Activated naive CD8-positive, alpha-beta T cell treated with anti-CD3 and anti-CD28 coated beads for 36 hours (primary cell): ENCODE measurements around the gene NFKBIA. TPM values are rescaled to one million over a fixed set of nuclear protein-coding genes. Genes with fewer than 3 reads are reported as not detected.

Experiments used
- DNase-seq: peaks from one replicate; pipeline ENCODE4 v3.0.0; 2021
- H3K27ac Mint-ChIP-seq: one replicate; pipeline ENCODE4 v1.8.0; 2022; ENCODE audit warnings: mild to moderate bottlenecking, moderate library complexity, mixed read lengths
- H3K27me3 Mint-ChIP-seq: one replicate; pipeline ENCODE4 v1.8.0; 2022; ENCODE audit warnings: mild to moderate bottlenecking, mixed read lengths
- H3K36me3 Mint-ChIP-seq: one replicate; pipeline ENCODE4 v1.8.0; 2021; ENCODE audit warnings: mild to moderate bottlenecking, mixed read lengths
- H3K4me1 Mint-ChIP-seq: one replicate; pipeline ENCODE4 v1.8.0; 2021; ENCODE audit warnings: mixed read lengths
- H3K4me3 Mint-ChIP-seq: one replicate; pipeline ENCODE4 v1.8.0; 2022; ENCODE audit warnings: mild to moderate bottlenecking, moderate library complexity, mixed read lengths
- H3K9me3 Mint-ChIP-seq: one replicate; pipeline ENCODE4 v1.8.0; 2022; ENCODE audit warnings: mixed read lengths
- total RNA-seq, 2 experiments: library from RNA; stranded (reverse); gene quantifications; one replicate each; pipeline ENCODE4 v1.2.3, GENCODE V29; 2021

Gene NFKBIA
- total RNA-seq, 2 experiments from 2014 or later: 395 to 400 TPM

GRCh38 chr14:35353409-35354172 lies 51.0 kb downstream of the NFKBIA start:
- H3K27ac Mint-ChIP-seq: no peak overlapping the region

GRCh38 chr14:35352274-35353233 lies 52.0 kb downstream of the NFKBIA start:
- Mint-ChIP-seq H3K4me3 (no peak overlapping the region), H3K4me1 (peaks cover 32% of the 10 kb centered on the region), H3K27ac (no peak overlapping the region), H3K27me3 (no peaks in the 10 kb centered on the region), H3K9me3 (no peaks in the 10 kb centered on the region), H3K36me3 (no peaks in the 10 kb centered on the region)
- no peak for DNase-seq

More at GRCh38 chr14:35353409-35354172, 51.0 kb downstream of the NFKBIA start:
- Mint-ChIP-seq H3K4me1 (peaks cover 28% of the 10 kb centered on the region), H3K27me3 (no peaks in the 10 kb centered on the region), H3K9me3 (no peaks in the 10 kb centered on the region), H3K4me3 (no peak overlapping the region), H3K36me3 (no peaks in the 10 kb centered on the region)
- DNase-seq: no peak

GRCh38 chr14:35351897-35352273 lies 52.7 kb downstream of the NFKBIA start:
- no peak overlapping the region for H3K27ac Mint-ChIP-seq
- H3K4me1 Mint-ChIP-seq: peaks cover 30% of the 10 kb centered on the region
- H3K4me3 Mint-ChIP-seq: no peak overlapping the region
- H3K36me3 Mint-ChIP-seq: no peaks in the 10 kb centered on the region
- no peaks in the 10 kb centered on the region for H3K27me3 Mint-ChIP-seq
- DNase-seq: no peak
- H3K9me3 Mint-ChIP-seq: no peaks in the 10 kb centered on the region

Other genes starting within 250 kb of the NFKBIA start
- gene PSMA6, start 112.4 kb downstream of the NFKBIA start, total RNA-seq: 100 to 1,000 TPM; 401 to 404 TPM
- gene INSM2, start 129.4 kb upstream of the NFKBIA start, total RNA-seq: not detected